Liver (tissue), 9 donors: ENCODE data around the gene ANXA9. TPM values are rescaled to one million over a fixed set of nuclear protein-coding genes. Genes with fewer than 3 reads are reported as not detected.
A peak's percentile ranks its signal among the peaks of the same experiment; 100 is the strongest.

Source experiments
- DNase-seq: peaks from one replicate; pipeline ENCODE4 v3.0.0-alpha.2; 2017; ENCODE audit warnings: low spot score
- H3K27ac ChIP-seq, 2 donors: one replicate each; pipeline ENCODE4 v1.7.0; 2013; ENCODE audit warnings: inconsistent platforms in 2 of 2, low read length in 2 of 2, control low read depth in 1 of 2, low read depth in 1 of 2, mild to moderate bottlenecking in 1 of 2
- H3K27me3 ChIP-seq, 4 donors: one replicate each; pipeline versions ENCODE4 v1.6.1 to v1.7.0; 2013; ENCODE audit warnings: low read length in 3 of 4, inconsistent platforms in 1 of 4, mild to moderate bottlenecking in 1 of 4, moderate library complexity in 1 of 4; ENCODE audit not compliant: control insufficient read depth in 4 of 4, insufficient read depth in 4 of 4
- H3K36me3 ChIP-seq, 4 donors: one replicate each; pipeline versions ENCODE4 v1.6.1 to v1.7.0; 2013; ENCODE audit warnings: low read length in 3 of 4, mild to moderate bottlenecking in 3 of 4, low read depth in 1 of 4, moderate library complexity in 1 of 4; ENCODE audit not compliant: control insufficient read depth in 4 of 4, insufficient read depth in 3 of 4
- H3K4me1 ChIP-seq, 4 donors: one replicate each; pipeline versions ENCODE4 v1.6.1 to v1.7.0; 2013; ENCODE audit warnings: low read length in 3 of 4, mild to moderate bottlenecking in 3 of 4, moderate library complexity in 1 of 4; ENCODE audit not compliant: control insufficient read depth in 4 of 4, insufficient read depth in 4 of 4
- H3K4me3 ChIP-seq, 3 donors: one replicate each; pipeline versions ENCODE4 v1.6.1 to v1.7.0; 2013; ENCODE audit warnings: low read length in 3 of 3, control low read depth in 1 of 3, low read depth in 1 of 3, mild to moderate bottlenecking in 1 of 3
- H3K9ac ChIP-seq, 2 donors: one replicate each; pipeline ENCODE4 v1.7.0; 2013; ENCODE audit warnings: low read length in 2 of 2, mild to moderate bottlenecking in 2 of 2, moderate library complexity in 2 of 2, control low read depth in 1 of 2, low read depth in 1 of 2
- H3K9me3 ChIP-seq, 4 donors: one replicate each; pipeline versions ENCODE4 v1.6.1 to v1.7.0; 2013; ENCODE audit warnings: low read length in 3 of 4; ENCODE audit not compliant: control insufficient read depth in 4 of 4
- FOXA2 ChIP-seq: IDR thresholded peaks from 2 replicates; pipeline ENCODE4 v1.6.1; 2016; ENCODE audit warnings: antibody characterized with exemption
- GABPA ChIP-seq, 2 donors: IDR thresholded peaks in 1 of 2; conservative IDR thresholded peaks in 1 of 2; 2 replicates each; pipeline ENCODE4 v1.6.1; 2016; ENCODE audit warnings: antibody characterized with exemption in 2 of 2, mild to moderate bottlenecking in 1 of 2, moderate library complexity in 1 of 2
- JUND ChIP-seq, 2 donors: IDR thresholded peaks; 2 replicates each; pipeline ENCODE4 v1.6.1; 2016; ENCODE audit warnings: antibody characterized with exemption in 2 of 2
- MAX ChIP-seq: IDR thresholded peaks from 2 replicates; pipeline ENCODE4 v1.6.1; 2016; ENCODE audit warnings: antibody characterized with exemption
- NR2F2 ChIP-seq: IDR thresholded peaks from 2 replicates; pipeline ENCODE4 v1.6.1; 2016; ENCODE audit warnings: antibody characterized with exemption
- RXRA ChIP-seq, 2 donors: IDR thresholded peaks; 2 replicates each; pipeline ENCODE4 v1.6.1; 2017 to 2018; ENCODE audit warnings: antibody characterized with exemption in 2 of 2, mild to moderate bottlenecking in 1 of 2
- SP1 ChIP-seq: IDR thresholded peaks from 2 replicates; pipeline ENCODE4 v1.6.1; 2018; ENCODE audit warnings: antibody characterized with exemption, mild to moderate bottlenecking
- TAF1 ChIP-seq: conservative IDR thresholded peaks from 2 replicates; pipeline ENCODE4 v1.6.1; 2016; ENCODE audit warnings: antibody characterized with exemption, mild to moderate bottlenecking
- YY1 ChIP-seq: IDR thresholded peaks from 2 replicates; pipeline ENCODE4 v1.6.1; 2016; ENCODE audit warnings: antibody characterized with exemption, mild to moderate bottlenecking
- ZBTB33 ChIP-seq: IDR thresholded peaks from 2 replicates; pipeline ENCODE4 v1.6.1; 2016; ENCODE audit warnings: antibody characterized with exemption
- WGBS: extraction: QIAGEN DNeasy Blood & Tissue Kit; methylation state at CpG from one replicate; pipeline ENCODE4 v1.1.7; 2013; 5-methylcytosine and 5-hydroxymethylcytosine counted together
- polyA plus RNA-seq, 2 donors: library from polyadenylated mRNA; stranded (reverse) in 1 of 2; unstranded in 1 of 2; fragments of 200-250 nt in 1 of 2; fragments of >200 nt in 1 of 2; fragmentation: Nextera tagmentation in 1 of 2; extraction: Ambion mirVana in 1 of 2; gene quantifications; one replicate each; pipeline versions ENCODE4 v1.2.1 to v1.2.3, GENCODE V29; 2013 to 2015
- total RNA-seq, 2 donors: library from RNA; depleted of rRNA; stranded (reverse); fragments of >200 nt; gene quantifications; one replicate each; pipeline ENCODE4 v1.2.3, GENCODE V29; 2014
- donor health status: healthy.
- donor health status: healthy.
- donor health status: healthy.
- donor health status: healthy.
- donor health status: healthy.

ANXA9 gene
- total and polyA plus RNA-seq, 4 donors: 7.5 to 24.0 (median 17.0) TPM

GRCh38 chr1:151002051-151002450 is 20.0 kb downstream of the ANXA9 start:
- Histone ChIP-seq H3K27me3 (no peaks in the 10 kb centered on the region), H3K9ac (no peak overlapping the region), H3K4me3 (no peak overlapping the region), H3K4me1 (peaks cover 8 to 40% (median 29%) of the 10 kb centered on the region in 4 donors), H3K9me3 (no peaks in the 10 kb centered on the region), H3K27ac (peak overlapping the region; percentile 2 to 30), H3K36me3 (peaks cover 6 to 45% (median 34%) of the 10 kb centered on the region in 4 donors)
- TF ChIP-seq NR2F2 (no peak), RXRA (IDR thresholded peaks at IDR 0.05) (no peak), JUND (IDR thresholded peaks at IDR 0.05) (no peak), FOXA2 (no peak), SP1 (no peak), GABPA (IDR thresholded peaks at IDR 0.05 in 1 of 2, conservative IDR thresholded peaks at IDR 0.05 in 1 of 2) (no peak), ZBTB33 (no peak)
- DNase-seq: no peak
- WGBS: 84% methylated on average over 3 of the region's 3 CpGs

- H3K36me3 ChIP-seq: peaks cover 5 to 39% (median 28%) of the 10 kb centered on the region in 4 donors
- no peaks in the 10 kb centered on the region for H3K9me3 ChIP-seq
- H3K4me1 ChIP-seq: peaks cover 12 to 45% (median 34%) of the 10 kb centered on the region in 4 donors
- peak overlapping the region; percentile 2 to 30 for H3K27ac ChIP-seq
- no peak for DNase-seq
- no peaks in the 10 kb centered on the region for H3K27me3 ChIP-seq
- no peak overlapping the region for H3K4me3 ChIP-seq
- H3K9ac ChIP-seq: no peak overlapping the region
- WGBS: 39% methylated on average over 2 of the region's 2 CpGs
- no peak for TF ChIP-seq MAX
Measured at GRCh38 chr1:151002611-151003010, 20.5 kb downstream of the ANXA9 start.

GRCh38 chr1:151003180-151003579 is 21.1 kb downstream of the ANXA9 start:
- Histone ChIP-seq H3K27ac (no peak overlapping the region), H3K4me3 (no peak overlapping the region), H3K27me3 (no peaks in the 10 kb centered on the region)

GRCh38 chr1:151005729-151006319 is 23.7 kb downstream of the ANXA9 start:
- no peak for TF ChIP-seq RXRA (IDR thresholded peaks at IDR 0.05)
- peak; percentile 24 for TF ChIP-seq YY1

More at GRCh38 chr1:151003180-151003579, 21.1 kb downstream of the ANXA9 start:
- Histone ChIP-seq H3K36me3 (peaks cover 0 to 34% (median 23%) of the 10 kb centered on the region in 4 donors), H3K4me1 (peaks cover 12 to 51% (median 38%) of the 10 kb centered on the region in 4 donors), H3K9me3 (no peaks in the 10 kb centered on the region), H3K9ac (peak overlapping the region; percentile 31 to 38)
- no peak for DNase-seq
- no peak for TF ChIP-seq FOXA2
- TF ChIP-seq GABPA (IDR thresholded peaks at IDR 0.05 in 1 of 2, conservative IDR thresholded peaks at IDR 0.05 in 1 of 2): no peak
- TF ChIP-seq SP1: no peak
- TF ChIP-seq TAF1: no peak
- no peak for TF ChIP-seq MAX

More at GRCh38 chr1:151005729-151006319, 23.7 kb downstream of the ANXA9 start:
- no peaks in the 10 kb centered on the region for H3K27me3 ChIP-seq
- H3K9ac ChIP-seq: peak overlapping the region; percentile 34 to 79
- peaks cover 16 to 63% (median 49%) of the 10 kb centered on the region in 4 donors for H3K4me1 ChIP-seq
- no peaks in the 10 kb centered on the region for H3K9me3 ChIP-seq
- peaks cover 0 to 15% (median 6%) of the 10 kb centered on the region in 4 donors for H3K36me3 ChIP-seq
- no peak for DNase-seq
- WGBS: 11% methylated on average over 4 of the region's 4 CpGs
- peak overlapping the region; percentile 33 to 84 (median 61) for H3K4me3 ChIP-seq
- H3K27ac ChIP-seq: peak overlapping the region; percentile 84
